NCI-H748 (cell line): ENCODE data around the gene ITPRID1.
"Not testable (repeated sequence)": the region's sequence is repeated elsewhere in the genome, so short reads cannot be mapped to it uniquely, and the experiment has no call there.

Experiments used
- DNase-seq: peaks from one replicate; lab custom pipeline; 2025; ENCODE audit not compliant: unreplicated experiment; lab: John Stamatoyannopoulos, UW

Gene ITPRID1

GRCh38 chr7:31513790-31514189 lies at the start of gene ITPRID1:
Gene ITPRID1 (plus strand): TSS chr7:31514090. CDS start chr7:31553025, 38,935 bp downstream.
- no peak for DNase-seq

GRCh38 chr7:31464601-31465000 lies 49.3 kb upstream of the ITPRID1 start:
- no peak for DNase-seq

DNA sequence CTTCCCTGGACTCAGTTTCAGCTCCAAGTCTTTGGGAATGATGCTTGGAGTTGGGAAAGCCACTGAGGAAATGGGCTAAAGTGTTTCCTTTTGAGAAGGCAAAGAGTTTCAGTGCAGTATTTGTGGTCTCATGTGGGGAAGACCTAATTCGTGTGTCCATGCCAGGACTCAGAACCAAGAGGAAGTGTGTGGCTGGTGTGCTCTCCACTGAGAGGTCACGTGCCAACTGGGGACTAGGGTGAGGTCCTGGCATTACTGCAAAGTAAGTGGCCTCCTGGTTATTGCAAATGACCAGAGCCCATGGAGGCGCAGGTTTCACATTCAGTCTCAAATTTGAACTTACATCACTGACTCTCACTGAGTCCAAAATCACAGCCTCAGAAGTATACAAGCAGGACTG lies 48.6 kb upstream of the ITPRID1 start:
- DNase-seq: no peak

GRCh38 chr7:31466036-31466435 lies 47.9 kb upstream of the ITPRID1 start:
- DNase-seq: peak; percentile 65

DNA sequence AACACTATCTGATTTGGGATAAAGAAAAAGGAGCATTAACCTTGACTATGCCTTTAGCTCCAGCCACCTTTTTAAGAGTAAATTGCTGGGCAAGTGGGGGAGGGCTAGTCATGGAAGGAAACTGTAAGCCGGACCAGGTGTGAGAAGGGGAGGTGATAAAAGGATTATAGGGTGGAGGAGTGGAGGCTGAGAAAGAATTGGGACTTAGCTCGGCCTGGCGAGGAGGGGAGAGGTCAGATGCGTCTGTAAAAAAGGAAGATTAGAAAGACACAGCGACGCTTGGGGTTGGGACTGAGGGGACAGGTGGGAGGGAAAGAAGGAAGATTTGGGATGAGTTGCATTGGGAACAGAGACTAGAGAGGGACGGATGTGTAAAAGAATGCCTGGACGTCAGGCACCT lies 43.0 kb upstream of the ITPRID1 start:
- DNase-seq: not testable (repeated sequence)

DNA sequence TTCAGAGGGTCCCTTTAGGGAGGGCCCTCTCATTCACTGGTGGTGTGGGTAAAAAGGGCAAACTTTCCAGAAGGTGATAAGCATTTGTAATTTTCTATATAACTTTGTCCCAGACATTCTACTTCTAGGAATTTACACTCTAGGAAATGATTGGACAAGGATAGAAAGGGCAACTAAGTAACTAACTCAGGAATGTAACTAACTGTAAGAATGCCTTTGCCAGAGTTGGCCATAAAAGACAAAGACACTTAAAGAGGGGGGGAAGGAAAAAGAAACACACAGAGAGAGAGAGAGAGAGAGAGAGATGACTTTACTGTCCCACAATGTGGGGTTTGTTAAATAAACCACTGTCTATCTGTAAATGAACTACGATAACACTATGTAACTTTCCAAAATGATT lies 38.5 kb upstream of the ITPRID1 start:
- DNase-seq: no peak

GRCh38 chr7:31476073-31476745 lies 37.7 kb upstream of the ITPRID1 start:
- no peak for DNase-seq

- DNase-seq: no peak
Observed at GRCh38 chr7:31476941-31477677, 36.8 kb upstream of the ITPRID1 start.

- DNase-seq: no peak
Observed at GRCh38 chr7:31478018-31478417, 35.9 kb upstream of the ITPRID1 start.

DNA sequence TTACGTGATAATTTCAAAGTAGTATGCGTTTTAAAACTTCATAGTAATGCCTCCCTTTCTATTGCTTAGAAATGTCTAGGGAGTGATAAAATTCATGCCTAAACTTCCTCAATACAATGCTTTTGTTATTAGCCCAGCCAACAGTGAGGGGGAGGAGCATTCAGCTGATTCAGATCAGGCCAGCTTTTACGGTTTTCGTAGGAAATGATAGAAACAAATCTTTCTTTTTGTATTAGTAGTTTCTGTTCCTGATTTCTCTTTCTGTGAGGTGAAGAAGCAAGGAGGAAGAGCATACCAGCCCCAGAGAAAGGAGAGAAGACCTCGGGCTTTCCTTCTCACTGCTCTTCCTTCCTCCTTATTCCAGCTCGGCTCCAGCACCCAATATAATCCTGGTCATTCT lies 35.2 kb upstream of the ITPRID1 start:
- no peak for DNase-seq

- no peak for DNase-seq
Observed at GRCh38 chr7:31487071-31487470, 26.8 kb upstream of the ITPRID1 start.

DNA sequence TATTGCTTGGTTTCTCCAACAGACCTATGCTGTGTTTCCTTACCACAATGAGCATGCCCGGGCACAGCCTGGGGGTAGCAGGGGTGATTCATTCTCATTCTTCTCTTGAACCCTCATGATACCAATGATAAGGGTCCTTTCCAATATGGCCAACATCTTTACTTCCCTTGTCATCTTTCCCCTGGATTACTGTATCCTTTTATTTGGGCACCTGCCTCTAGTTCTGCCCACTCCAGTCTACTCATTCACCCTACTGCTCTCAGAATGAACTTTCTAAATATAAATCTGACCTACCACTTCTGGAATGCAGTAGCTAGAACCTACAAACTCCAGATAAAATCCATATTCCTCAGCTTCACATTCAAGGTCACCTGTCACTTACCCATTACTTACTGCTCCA lies 26.4 kb upstream of the ITPRID1 start:
- no peak for DNase-seq

DNA sequence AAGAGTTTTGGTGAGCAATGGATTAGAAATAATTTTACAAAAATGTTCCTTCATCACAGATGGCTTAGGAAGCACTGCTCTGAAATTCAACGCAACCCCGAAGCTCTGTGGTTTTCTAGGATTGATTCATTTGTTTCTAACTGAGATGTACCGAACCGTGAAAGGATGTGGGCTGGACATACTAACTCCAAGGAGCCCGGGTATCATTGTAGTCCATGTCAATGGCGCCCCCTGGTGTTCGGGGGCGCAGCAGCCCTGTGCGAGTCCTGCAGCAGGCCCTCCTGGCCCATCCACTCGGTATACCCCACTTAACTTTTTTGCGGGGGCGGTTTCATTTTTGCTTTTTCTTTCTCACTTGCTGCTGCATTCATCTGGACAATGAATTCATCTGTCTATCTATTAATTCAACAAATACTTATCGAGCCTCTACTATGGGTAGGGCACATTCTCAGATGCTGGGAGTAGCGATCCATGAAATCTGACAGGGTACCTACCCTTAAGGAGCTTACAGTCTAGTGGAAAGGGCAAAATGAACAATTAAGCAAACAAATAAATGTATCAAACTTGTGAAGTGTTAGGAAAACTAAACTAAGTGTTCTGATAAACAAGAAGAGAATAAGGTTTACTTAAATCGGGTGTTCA lies 25.2 kb upstream of the ITPRID1 start:
- peak; percentile 68 for DNase-seq

GRCh38 chr7:31490796-31491314 lies 23.0 kb upstream of the ITPRID1 start:
- no peak for DNase-seq

DNA sequence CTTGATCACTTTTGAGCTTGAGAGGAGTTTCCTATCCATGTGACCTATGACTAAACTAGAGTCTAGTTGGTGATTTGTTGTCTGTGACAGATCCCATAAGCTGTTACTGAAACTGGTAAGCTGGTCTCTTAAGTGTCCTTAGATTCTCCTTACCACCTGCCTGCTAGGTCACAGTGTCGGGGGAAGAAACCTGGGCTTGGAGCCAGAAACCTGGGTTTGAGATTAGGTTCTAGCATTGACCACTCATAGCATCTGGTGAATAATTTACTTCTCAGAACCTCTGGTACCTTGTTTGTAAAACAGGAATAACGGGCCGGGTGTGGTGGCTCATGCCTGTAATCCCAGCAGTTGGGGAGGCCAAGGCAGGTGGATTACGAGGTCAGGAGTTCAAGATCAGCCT lies 21.8 kb upstream of the ITPRID1 start:
- DNase-seq: no peak

GRCh38 chr7:31493714-31494181 lies 20.1 kb upstream of the ITPRID1 start:
- no peak for DNase-seq

- no peak for DNase-seq
Observed at GRCh38 chr7:31494421-31494820, 19.5 kb upstream of the ITPRID1 start.

- no peak for DNase-seq
Observed at GRCh38 chr7:31495653-31496052, 18.2 kb upstream of the ITPRID1 start.

DNA sequence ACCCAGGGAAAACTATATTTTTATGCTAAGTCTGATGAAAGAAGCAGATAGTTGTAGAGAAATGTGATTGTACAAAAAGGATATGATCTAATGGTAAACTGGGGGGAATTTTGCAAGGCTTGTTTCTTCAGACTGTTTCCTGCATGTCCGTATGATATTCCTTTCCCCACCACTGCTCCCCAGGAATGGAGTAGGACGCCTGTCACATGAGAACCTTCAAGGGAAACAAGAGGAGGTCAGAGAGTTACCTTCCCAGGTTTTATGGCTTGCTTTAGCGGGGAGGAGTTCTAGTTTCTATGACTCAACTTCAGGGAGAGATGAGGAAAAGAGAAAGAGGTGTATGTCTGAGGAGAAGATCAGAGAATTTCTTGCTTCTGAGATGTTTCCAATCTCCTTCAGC lies 16.4 kb upstream of the ITPRID1 start:
- no peak for DNase-seq

DNA sequence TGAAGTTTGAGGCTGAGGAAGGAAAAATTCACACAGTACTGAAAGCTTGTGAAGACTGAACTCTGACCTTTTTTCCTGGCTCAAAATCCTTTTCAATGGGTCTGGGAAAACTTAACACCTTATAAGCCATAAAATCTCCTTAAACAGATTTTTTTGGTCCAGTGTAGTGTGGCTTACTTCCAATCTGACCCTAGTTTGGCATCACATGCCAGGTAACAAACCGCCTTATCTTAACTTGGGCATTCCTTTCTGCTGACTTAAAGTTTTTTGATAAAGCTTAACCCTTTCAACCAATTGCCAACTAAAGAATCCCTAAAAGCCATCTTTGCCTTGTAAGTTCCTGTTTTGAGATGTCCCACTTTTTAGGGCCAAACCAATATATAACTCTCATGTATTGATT lies 13.2 kb upstream of the ITPRID1 start:
- DNase-seq: no peak

- DNase-seq: no peak
Observed at GRCh38 chr7:31508823-31509222, 5.1 kb upstream of the ITPRID1 start.

- DNase-seq: no peak
Observed at GRCh38 chr7:31512166-31512565, 1.7 kb upstream of the ITPRID1 start.
